HCT116 (cell line): Measurements from ENCODE around the gene SHC1. TPM values are rescaled to one million over a fixed set of nuclear protein-coding genes. Genes with fewer than 3 reads are reported as not detected.

Experiments used
- ATAC-seq: fragments of 200-7000 bp; cut with Tn5 transposase; 2 replicates; pipeline ENCODE4 v1.9.1; 2020; ENCODE audit warnings: mild to moderate bottlenecking, moderate library complexity
- BruUV-seq: library from RNA; stranded (reverse); fragments of 400-500 nt; replicated peaks from 2 replicates; lab custom pipeline; 2021; lab: Mats Ljungman, UMichigan
- CTCF ChIA-PET: fragments of 300-600 bp; sonication (Branson Sonifier 250); formaldehyde crosslinking; loops from one replicate; lab custom pipeline; 2021; ENCODE audit warnings: antibody characterized with exemption; lab: Charles Lee
- POLR2A ChIA-PET: fragments of 300-600, 350-600 bp; sonication (Branson Sonifier 250); formaldehyde crosslinking; loops from one replicate; lab custom pipeline; 2021; ENCODE audit warnings: antibody characterized with exemption; lab: Charles Lee
- RAD21 ChIA-PET, 2 experiments: fragments of 300-600 bp; sonication (Branson Sonifier 250); formaldehyde crosslinking; loops; one replicate each; lab custom pipeline; 2023; ENCODE audit warnings: low total read pairs in 2 of 2; ENCODE audit not compliant: uncharacterized antibody in 2 of 2, unreplicated experiment in 2 of 2, low non-redundant PET in 1 of 2; lab: Charles Lee
- DNase-seq: peaks from one replicate; pipeline ENCODE4 v3.0.0-alpha.2; 2010; ENCODE audit warnings: low read depth, low spot score
- H2AFZ ChIP-seq: fragments of 200-600 bp; shearing (Covaris generic), sonication (generic); 2 replicates; pipeline ENCODE4 v1.6.1; 2017; ENCODE audit warnings: low read depth, mixed run types, mixed read lengths, antibody characterized with exemption, low read length; ENCODE audit not compliant: poor library complexity, severe bottlenecking
- H3K27ac ChIP-seq: 2 replicates; pipeline ENCODE4 v1.5.1; 2012; ENCODE audit warnings: low read depth, low read length
- H3K27me3 ChIP-seq: fragments of 200-600 bp; sonication (generic); 2 replicates; pipeline ENCODE4 v1.6.1; 2016; ENCODE audit warnings: mixed run types, low read length, mixed read lengths; ENCODE audit not compliant: insufficient read depth
- H3K36me3 ChIP-seq, 2 experiments: fragments of 200-500 bp in 1 of 2; fragments of 200-600 bp in 1 of 2; sonication (Bioruptor generic) in 1 of 2; sonication (generic) in 1 of 2; 2 replicates each; pipeline versions ENCODE4 v1.5.1 to v1.6.1; 2014 to 2016; ENCODE audit warnings: low read length in 2 of 2, inconsistent platforms in 1 of 2, mixed read lengths in 1 of 2, mixed run types in 1 of 2; ENCODE audit not compliant: insufficient read depth in 2 of 2, control insufficient read depth in 1 of 2
- H3K4me1 ChIP-seq, 2 experiments: fragments of 200-600 bp in 1 of 2; sonication (generic) in 1 of 2; 2 replicates each; pipeline versions ENCODE4 v1.5.1 to v1.6.1; 2012 to 2017; ENCODE audit warnings: low read length in 2 of 2, inconsistent platforms in 1 of 2, mild to moderate bottlenecking in 1 of 2, mixed read lengths in 1 of 2, mixed run types in 1 of 2, moderate library complexity in 1 of 2; ENCODE audit not compliant: insufficient read depth in 2 of 2, control insufficient read depth in 1 of 2
- H3K4me2 ChIP-seq: fragments of 200-600 bp; sonication (generic); 2 replicates; pipeline ENCODE4 v1.6.1; 2017; ENCODE audit warnings: mixed run types, low read length, mixed read lengths
- H3K4me3 ChIP-seq, 2 experiments: fragments of 200-600 bp in 1 of 2; sonication (generic) in 1 of 2; replicated peaks in 1 of 2; 2 replicates each; pipeline ENCODE4 v1.5.1; 2011 to 2016; ENCODE audit warnings: low read length in 2 of 2, control low read depth in 1 of 2, low read depth in 1 of 2, mild to moderate bottlenecking in 1 of 2, mixed read lengths in 1 of 2, mixed run types in 1 of 2
- H3K79me2 ChIP-seq: fragments of 200-600 bp; sonication (generic); 2 replicates; pipeline ENCODE4 v1.6.1; 2017; ENCODE audit warnings: mild to moderate bottlenecking, mixed run types, low read length, moderate library complexity, mixed read lengths; ENCODE audit not compliant: insufficient read depth
- H3K9ac ChIP-seq: fragments of 200-600 bp; sonication (generic); 2 replicates; pipeline ENCODE4 v1.6.1; 2016; ENCODE audit warnings: low read length, mixed read lengths
- H3K9me2 ChIP-seq: fragments of 200-600 bp; sonication (generic), shearing (Covaris generic); 2 replicates; pipeline ENCODE4 v1.6.1; 2017; ENCODE audit warnings: mixed run types, mild to moderate bottlenecking, moderate library complexity; ENCODE audit not compliant: insufficient read depth
- H3K9me3 ChIP-seq, 2 experiments: fragments of 200-500 bp in 1 of 2; fragments of 200-600 bp in 1 of 2; sonication (Bioruptor generic) in 1 of 2; sonication (generic) in 1 of 2; 2 replicates each; pipeline ENCODE4 v1.6.1; 2014 to 2017; ENCODE audit warnings: low read length in 2 of 2, mixed read lengths in 2 of 2, inconsistent platforms in 1 of 2, low read depth in 1 of 2, mild to moderate bottlenecking in 1 of 2, mixed run types in 1 of 2, moderate library complexity in 1 of 2; ENCODE audit not compliant: control insufficient read depth in 1 of 2, insufficient read depth in 1 of 2
- H4K20me1 ChIP-seq: fragments of 200-600 bp; sonication (generic), shearing (Covaris generic); 2 replicates; pipeline ENCODE4 v1.6.1; 2017; ENCODE audit warnings: mixed run types, mild to moderate bottlenecking, moderate library complexity; ENCODE audit not compliant: insufficient read depth
- JUND ChIP-seq: IDR thresholded peaks from 2 replicates; pipeline ENCODE4 v1.6.1; 2012
- POLR2A ChIP-seq: IDR thresholded peaks from 2 replicates; pipeline ENCODE4 v1.7.0; 2011; ENCODE audit warnings: borderline replicate concordance; ENCODE audit not compliant: insufficient read depth, insufficient read length; ENCODE audit errors: extremely low read depth
- POLR2AphosphoS5 ChIP-seq: IDR thresholded peaks from 2 replicates; pipeline ENCODE4 v1.6.1; 2011; ENCODE audit warnings: mild to moderate bottlenecking, low read depth, low read length, moderate library complexity
- TCF7L2 ChIP-seq: IDR thresholded peaks from 2 replicates; pipeline ENCODE4 v1.7.0; 2011; ENCODE audit warnings: borderline replicate concordance, inconsistent platforms; ENCODE audit not compliant: insufficient read depth, insufficient read length; ENCODE audit errors: extremely low read depth
- intact Hi-C: fragments of 100-400 bp; cut with micrococcal nuclease; formaldehyde crosslinking; loops from 2 replicates; pipeline ENCODE4 v1.10.0; 2022
- total RNA-seq: library from RNA; stranded (reverse); gene quantifications from one replicate; pipeline ENCODE4 v1.2.1, GENCODE V29; 2021; ENCODE audit not compliant: unreplicated experiment
- TF ChIP-seq, protein P1 (sequence below), 3 experiments: fragments of 200-600 bp in 1 of 3; sonication (generic) in 1 of 3; IDR thresholded peaks in 2 of 3; conservative IDR thresholded peaks in 1 of 3; 2 replicates each; pipeline ENCODE4 v1.5.1; 2012 to 2017; ENCODE audit warnings: low read depth in 2 of 3, low read length in 2 of 3, antibody characterized with exemption in 1 of 3, borderline replicate concordance in 1 of 3, control low read depth in 1 of 3, mild to moderate bottlenecking in 1 of 3, mixed read lengths in 1 of 3, mixed run types in 1 of 3, moderate library complexity in 1 of 3; ENCODE audit not compliant: insufficient read depth in 1 of 3

Gene SHC1
- total RNA-seq, 1 experiment from 2014 or later: 148 TPM

- peak; percentile 72 for ATAC-seq
- H3K4me1 ChIP-seq: peaks cover 22 to 53% of the 10 kb centered on the region in 2 experiments
- peak overlapping the region; percentile 92 for H2AFZ ChIP-seq
These were observed 33.2 kb downstream of the SHC1 start for GRCh38 chr1:154937085-154937987.

More at GRCh38 chr1:154937085-154937987, 33.2 kb downstream of the SHC1 start:
- Histone ChIP-seq H3K9ac (peak overlapping the region; percentile 76), H3K9me2 (no peaks in the 10 kb centered on the region), H3K4me3 (peak overlapping the region; percentile 58 to 62), H4K20me1 (no peaks in the 10 kb centered on the region), H3K4me2 (peak overlapping the region; percentile 83), H3K9me3 (no peaks in the 10 kb centered on the region), H3K27ac (peak overlapping the region; percentile 67), H3K27me3 (no peaks in the 10 kb centered on the region), H3K36me3 (no peaks in the 10 kb centered on the region), H3K79me2 (no peaks in the 10 kb centered on the region)
- DNase-seq: peak; percentile 93
- ChIA-PET RAD21 (no interaction called here), CTCF (interaction anchor here (0.8 to 1.7 kb wide), 7 partner anchors 25 to 378 kb away, joined by 3 to 10 read pairs (median 3); partner anchors contain the start of gene KCNN3), POLR2A (interaction anchor here (0.9 to 1.3 kb wide), 5 partner anchors 24 to 80 kb away, joined by 3 to 6 read pairs (median 4); partner anchors contain the start of genes FLAD1, PYGO2 and SHC1)
- TSS peak; percentile 98 for BruUV-seq
- intact Hi-C loops: no loop called here
- peak; percentile 82 for TF ChIP-seq POLR2AphosphoS5
- peak; percentile 55 for TF ChIP-seq POLR2A
- TF ChIP-seq, protein P1, sequence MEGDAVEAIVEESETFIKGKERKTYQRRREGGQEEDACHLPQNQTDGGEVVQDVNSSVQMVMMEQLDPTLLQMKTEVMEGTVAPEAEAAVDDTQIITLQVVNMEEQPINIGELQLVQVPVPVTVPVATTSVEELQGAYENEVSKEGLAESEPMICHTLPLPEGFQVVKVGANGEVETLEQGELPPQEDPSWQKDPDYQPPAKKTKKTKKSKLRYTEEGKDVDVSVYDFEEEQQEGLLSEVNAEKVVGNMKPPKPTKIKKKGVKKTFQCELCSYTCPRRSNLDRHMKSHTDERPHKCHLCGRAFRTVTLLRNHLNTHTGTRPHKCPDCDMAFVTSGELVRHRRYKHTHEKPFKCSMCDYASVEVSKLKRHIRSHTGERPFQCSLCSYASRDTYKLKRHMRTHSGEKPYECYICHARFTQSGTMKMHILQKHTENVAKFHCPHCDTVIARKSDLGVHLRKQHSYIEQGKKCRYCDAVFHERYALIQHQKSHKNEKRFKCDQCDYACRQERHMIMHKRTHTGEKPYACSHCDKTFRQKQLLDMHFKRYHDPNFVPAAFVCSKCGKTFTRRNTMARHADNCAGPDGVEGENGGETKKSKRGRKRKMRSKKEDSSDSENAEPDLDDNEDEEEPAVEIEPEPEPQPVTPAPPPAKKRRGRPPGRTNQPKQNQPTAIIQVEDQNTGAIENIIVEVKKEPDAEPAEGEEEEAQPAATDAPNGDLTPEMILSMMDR (IDR thresholded peaks at IDR 0.05 in 2 of 3, conservative IDR thresholded peaks at IDR 0.05 in 1 of 3; ENCODE audit: borderline replicate concordance in 1 of 3, insufficient read depth in 1 of 3, low read depth in 2 of 3, low read length in 2 of 3): 0 out of 6 replicates have a peak, but pooled peaks of 1 of the 3 experiments have one; percentile 6
- TF ChIP-seq TCF7L2: no peak
- no peak for TF ChIP-seq JUND
